GM21447 (cell line): Measurements from ENCODE around the gene CD58.

Experiments used
- ATAC-seq: cut with Tn5 transposase; IDR thresholded peaks from one replicate; pipeline ENCODE4 v1.9.1; 2021; ENCODE audit not compliant: unreplicated experiment

The CD58 gene

DNA sequence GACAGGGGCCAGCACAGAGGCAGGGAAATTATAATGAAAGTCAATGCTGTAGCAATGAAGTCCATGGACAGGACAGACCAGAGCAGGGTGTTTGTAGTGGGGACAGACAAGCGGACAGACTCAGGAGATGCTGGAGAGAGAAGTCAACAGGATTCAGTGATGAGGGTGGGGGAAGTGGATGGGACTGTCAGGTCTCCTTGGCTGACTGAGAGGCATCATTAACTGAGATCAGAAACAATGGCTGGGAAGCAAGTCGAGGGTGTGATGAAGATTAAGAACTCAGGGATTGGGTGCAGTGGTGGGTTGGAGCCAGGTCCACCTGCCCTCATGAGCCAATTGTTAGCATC lies 25.5 kb downstream of the CD58 start:
- ATAC-seq, result peak; percentile 14

DNA sequence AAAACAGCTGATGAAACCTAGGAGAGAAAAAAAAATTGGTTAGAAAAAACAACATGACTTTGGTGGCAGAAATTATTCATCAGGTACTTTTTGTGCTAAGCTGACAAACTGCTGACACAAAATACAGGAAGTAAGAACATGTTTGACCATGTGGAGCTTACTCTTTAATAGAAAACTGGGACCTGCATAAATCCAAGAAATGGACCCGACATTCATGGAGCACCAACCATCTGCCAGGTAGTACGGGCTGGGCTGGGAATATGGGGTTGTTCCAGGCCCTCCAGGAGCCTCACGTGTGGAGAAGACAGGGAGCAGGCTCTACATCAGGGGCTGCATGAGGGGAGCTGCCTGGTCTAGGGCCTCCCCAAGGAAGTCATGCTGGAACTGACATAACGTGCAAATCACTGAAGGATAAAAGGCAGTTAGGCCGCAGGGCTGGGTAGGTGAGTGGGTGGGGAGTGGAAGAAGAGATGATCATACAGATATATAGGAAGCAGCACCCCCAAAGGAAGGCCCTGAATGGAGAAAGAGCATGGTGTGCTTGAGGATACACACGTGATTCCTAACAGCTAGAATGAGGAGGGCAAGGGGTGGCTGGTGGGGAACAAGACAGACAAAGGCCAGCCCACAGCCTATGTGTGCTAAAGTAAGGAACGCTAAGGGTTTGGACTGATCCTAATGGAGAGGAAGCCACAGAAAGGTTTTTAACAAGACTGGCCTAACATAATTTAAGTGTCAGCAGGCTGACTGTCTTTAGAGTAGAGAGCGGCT lies 26.1 kb downstream of the CD58 start:
- ATAC-seq, result peak; percentile 48

DNA sequence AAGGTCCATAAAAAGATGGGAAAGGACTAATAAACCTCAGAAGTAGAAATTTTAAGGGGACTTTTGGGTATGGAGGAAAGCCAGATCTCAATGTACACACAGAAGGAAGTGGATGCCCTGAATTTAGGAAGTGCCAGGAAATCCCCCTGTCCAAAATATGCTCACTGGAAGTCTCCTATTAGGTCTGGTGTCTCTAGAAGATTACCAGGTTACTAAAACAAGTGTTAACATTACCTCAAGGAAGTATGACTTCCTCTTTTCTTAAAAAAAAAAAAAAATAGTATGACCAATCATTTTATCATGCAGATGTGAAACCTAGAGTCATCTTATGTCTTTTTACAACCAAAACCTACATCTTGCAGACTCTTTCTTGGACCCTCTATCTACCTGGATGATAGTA lies 30.7 kb downstream of the CD58 start:
- no peak for ATAC-seq

DNA sequence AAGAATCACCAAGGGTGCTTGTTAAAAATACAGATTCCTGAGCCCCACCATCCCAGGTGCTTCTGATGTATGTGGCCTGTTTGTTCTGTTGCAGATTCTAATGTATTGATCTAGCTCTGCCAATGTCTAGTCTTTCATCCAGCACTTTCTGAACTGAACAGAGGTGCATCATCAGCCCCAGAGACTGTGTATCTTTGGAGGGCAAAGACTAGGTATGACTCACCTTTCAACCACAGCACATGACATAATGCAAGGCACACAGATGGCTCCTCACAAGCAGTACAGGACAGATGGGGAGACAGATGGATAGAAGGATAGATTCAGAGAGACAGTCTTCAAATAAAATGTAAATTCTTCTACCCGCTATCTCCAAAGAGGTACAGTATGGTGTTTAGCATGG lies 32.3 kb downstream of the CD58 start:
- peak; percentile 68 for ATAC-seq

DNA sequence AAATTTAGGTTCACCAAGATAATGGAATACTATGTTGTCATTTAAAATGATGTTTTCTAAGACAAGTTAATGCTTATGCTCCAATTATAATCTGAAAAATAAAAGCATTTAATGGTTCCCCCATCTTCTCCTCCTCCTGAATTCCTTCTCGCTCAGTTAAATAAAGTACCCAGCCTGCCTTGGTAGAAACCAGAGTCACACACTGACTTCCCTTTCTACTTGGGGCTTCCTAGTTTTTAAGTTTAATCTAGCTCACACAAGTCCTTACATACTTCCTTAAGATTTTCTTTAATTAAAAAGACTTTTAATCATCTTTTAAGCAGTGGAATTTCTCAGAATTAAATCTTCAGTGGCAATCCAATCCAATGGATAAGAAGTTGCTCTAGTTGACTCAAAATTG lies 32.9 kb downstream of the CD58 start:
- ATAC-seq, result no peak

DNA sequence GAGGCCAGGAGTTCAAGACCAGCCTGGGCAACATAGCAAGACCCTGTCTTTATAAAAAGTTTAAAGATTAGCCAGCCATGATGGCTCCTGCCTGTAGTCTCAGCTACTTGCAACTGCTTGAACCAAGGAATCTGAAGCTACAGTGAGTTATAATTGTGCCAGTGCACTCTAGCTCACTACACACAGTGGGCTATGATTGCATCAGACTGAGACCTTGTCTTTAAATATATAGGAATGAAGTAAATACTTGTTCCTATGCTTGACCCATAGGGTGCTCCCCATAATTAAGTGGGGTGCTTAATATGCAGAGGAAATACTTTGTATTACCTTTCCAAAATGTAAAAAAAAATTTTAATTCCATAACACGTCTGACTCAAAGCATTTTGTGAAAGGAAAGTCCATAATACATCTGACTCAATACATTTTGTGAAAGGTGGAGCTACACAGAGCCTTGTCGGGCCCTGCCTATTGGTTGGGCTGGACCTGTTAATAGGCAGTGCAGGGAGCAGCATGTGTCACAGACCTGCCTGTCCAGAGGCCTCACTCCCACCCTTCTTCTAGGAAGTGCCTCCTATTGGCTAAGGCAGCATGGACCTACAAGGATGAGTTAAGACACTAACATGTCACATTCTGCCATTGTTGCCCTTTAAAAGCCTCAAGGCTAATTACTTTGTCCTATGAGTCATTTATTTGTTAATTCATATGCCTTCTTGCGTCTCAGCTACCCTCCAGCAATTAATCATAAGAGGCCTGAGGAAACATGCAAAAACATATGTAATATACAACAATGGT lies 33.6 kb downstream of the CD58 start:
- ATAC-seq, result no peak

DNA sequence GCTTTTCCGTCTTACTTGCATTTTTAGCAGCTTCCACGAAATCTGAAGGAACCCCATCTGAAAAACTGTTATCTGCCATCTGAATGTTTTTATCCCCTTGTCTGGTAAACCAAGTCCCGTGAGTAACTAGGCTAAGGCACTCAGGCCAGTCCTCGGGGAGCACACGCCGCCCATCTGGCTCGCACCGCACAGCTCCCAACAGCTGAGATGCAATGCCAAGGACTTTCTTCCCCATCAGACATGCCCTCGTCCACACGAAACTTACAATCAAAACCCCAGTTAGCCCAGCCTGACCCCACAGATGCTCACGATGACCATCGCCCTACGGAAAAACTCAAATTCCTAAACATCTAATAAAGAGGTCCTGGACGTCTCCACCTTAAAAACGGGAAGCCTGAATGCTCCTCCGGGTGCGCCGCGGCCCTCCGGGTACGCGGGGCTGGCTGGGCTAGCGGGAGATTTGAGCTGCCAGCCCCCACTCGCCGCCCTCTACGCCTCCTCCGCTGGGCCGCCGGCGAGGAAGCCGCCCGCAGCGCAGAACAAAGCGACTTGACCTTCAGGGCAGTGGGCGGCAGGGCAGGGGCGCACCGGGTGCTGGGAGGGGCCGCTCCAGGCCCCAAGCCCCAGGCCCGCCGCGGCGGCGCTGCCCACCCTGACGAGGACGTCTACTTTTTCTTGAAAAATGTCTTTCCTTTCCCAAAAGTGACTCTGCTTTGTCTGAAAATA lies 36.6 kb downstream of the CD58 start:
- ATAC-seq, result no peak

DNA sequence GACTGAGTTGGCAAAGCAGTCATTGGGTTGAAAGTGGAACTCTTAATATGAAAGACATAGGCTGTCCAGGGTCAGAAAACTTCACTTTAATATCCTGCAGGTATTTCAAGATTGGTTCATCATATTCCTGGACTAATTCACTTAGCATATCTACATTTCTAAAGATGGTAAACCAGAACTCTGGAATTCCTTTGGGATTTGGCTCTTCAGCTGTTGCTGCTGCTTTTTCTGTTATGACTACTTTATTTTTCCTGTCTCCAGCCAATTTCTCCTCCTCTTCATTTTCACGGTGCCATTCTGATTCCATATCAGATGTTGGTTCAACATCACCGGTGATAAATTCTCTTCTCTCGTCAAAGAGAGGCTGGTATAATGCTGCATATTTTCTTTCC lies 37.4 kb downstream of the CD58 start:
- no peak for ATAC-seq

DNA sequence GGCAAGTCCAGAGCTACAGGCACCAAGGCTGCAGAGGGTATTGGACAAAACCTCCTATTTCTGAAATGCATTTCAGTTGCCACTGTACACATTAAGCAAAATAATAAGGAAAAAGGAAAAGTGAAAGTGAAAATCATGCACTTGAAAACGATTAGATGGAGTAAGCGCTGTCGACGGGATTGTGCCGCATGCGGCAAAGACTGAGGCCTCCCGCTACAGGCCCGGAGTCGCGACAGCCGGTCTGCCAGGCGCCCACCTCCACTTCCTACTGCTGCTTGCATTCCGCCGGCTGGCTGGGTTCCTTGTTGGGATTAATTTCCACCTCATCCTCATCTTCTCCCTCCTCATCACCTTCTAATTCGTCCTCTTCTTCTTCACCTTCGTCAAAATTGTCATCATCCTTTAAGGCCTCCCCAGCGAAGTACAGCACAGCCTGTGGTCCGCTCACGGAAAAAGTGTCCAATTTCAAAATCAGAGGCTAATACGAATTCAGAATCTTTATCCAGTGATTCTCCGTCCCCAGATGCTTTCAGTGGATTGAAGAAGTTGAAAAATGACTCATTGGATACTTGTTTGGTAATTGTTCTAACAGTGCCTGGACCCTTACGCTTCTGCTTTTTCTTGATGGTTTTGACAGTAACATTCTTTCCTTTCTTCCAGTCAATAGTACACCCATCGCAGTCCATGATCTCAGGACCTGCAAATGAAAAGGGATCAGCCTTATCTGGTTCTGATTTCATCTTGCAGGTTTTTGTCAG lies 38.0 kb downstream of the CD58 start:
- ATAC-seq, result no peak

DNA sequence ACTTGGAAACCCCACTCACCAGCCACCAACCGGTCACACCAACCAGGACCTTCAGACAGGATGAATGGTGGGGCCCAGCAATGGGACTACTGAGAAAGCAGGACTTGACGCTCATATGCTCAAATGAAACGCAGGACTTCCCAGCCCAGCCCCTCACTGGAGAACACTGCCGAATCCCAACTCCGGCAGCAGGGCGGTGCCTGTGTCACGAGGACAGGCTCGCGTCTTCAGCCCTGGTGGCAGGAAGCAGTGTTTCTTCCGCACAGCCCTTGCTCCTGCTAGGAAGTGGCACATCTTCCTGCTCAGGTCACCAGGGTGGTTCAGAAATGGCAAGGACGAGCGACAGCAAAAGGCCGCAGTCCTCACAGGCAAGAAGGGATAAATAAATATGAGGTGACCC lies 38.9 kb downstream of the CD58 start:
- ATAC-seq, result no peak

DNA sequence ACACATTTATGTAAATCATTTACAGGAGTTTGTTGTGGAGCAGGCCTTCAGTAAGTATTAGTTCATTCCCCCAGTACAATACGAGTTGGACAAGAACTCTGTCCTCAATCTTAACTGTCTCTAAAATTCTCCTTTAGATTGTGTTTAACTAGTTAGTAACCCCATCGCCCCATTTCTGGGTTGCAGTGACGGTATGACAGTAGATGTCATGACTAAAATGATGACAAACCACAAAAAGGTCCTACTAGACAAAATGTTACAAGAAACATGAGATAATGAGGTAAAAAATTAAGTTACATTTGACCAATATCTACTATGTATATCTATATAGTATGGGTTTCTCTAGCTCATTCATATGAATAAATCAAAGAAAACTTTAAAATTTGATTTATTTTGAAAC lies 41.1 kb downstream of the CD58 start:
- ATAC-seq, result no peak

DNA sequence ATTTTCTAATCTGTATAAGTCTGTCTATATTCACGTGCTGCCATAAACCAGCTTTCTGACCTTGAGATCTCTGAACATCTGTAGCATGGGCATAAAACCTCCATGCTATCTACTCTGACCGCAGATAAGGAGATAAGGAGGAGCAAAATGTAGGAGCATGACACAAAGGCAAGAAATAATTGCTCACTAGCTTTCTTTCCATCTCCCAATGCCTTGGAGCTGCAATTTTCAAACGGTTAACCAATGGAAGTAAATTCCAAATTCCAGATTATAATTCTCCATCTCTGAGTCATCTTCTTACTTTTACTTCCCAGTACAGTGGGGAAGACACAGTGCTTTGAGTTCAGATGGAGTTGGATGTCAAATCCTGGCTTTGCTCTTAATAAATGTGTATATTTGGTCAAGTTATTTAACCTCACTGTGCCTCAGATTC lies 41.6 kb downstream of the CD58 start:
- ATAC-seq, result no peak

DNA sequence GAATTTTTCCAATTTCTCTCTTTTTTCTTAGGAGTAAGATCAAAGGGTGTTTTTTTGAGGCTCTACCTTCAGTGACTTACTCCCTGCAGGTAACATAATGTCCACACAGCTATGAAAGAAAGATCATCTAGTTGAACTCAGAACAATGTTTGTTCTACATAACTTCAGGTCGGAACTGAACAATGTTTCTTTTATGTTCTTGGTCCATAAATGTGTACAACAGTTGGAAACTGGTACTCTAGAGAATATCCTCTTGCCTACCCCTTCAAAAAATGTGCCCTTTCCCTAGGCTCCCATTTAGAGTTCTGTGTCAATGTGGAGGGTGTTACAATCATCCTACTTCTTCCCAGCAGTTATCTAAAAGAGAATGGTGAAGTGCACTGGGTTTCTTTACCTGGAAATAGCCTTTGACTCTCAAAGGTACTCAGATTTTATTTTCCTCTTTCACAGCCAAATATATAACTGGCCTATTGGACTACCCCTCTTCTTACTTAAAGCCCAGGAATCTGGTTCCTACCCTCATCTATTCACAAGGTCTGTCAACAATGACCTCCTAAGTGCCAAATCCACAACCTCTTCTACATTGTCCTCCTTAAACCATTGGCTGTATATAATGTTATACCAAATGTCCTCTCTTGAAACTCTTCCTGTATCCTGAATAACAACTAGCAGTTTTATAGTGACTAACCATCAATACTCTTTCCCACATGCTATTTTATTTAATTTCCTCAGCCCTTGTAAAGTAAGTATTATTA lies 42.3 kb downstream of the CD58 start:
- no peak for ATAC-seq

DNA sequence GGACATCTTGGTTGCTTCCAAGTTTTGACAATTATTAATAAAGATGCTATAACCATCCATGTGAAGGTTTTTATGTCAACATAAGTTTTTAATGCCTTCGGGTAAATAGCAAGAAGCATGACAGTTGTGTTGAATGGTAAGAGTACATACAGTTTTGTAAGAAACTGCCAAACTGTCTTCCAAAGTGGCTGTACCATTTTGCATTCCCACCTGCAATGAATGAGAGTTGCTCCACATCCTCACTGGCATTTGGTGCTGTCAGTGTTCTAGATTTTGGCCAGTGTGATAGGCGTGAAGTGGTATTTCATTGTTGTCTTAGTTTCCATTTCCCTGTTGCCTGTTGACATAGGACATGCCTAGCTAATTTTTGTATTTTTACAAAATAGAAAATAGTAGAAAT lies 45.4 kb downstream of the CD58 start:
- no peak for ATAC-seq

DNA sequence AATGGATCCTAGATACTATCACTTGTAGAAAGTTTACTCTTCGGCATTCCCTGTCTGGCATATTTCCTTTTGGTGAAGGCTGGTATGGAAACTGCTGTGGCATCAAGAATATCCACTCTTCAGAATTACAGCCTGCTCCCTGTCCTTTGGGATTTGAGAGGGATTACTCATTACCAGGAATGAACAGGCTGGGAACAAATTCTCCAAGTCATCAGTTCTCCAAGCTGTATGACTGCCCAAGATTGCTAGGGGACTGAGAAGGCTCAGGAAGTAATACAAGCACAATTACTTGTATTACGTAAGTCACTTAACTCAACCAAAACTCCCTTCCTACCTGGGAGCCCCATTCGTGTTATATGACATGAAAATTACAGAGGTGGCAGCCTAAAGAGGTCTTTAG lies 49.6 kb downstream of the CD58 start:
- ATAC-seq, result no peak

DNA sequence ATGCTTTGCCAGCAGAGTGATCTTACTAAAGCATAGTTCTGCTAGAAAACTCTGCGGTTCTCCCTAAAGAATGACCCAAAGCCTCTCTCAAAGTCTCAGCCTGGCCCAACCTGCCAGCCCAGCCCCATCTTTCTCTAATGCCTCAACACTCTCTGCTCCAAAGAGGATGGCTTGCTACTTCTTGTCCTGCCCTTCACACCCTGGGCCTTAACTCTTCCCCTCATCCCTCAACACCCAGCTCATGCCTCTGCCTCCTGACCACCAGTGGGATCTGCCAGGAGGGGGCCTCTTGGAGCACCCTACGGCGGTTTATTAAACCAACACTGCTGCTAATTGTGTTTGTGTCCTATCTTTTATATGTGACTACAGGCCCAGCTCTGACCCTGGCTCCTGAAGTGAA lies 52.4 kb downstream of the CD58 start:
- no peak for ATAC-seq

DNA sequence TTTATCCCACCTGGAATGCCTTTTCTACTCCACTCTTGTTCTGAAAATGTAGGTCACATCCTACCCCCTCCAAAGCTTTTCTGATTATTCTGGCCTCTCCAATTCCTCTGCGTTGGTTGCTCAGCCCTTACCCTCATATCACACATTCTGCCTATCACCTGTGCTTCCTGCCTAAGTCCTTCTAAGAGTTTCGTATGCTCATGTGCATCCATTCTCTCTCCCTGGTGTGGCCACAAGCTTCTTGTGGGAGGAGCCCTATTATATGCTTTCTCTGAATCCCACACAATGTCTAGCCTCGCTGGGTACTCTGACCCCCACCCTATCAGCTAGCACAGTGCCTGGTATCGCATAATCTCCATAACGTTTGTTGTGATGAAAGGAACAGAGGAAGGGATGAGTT lies 54.2 kb downstream of the CD58 start:
- no peak for ATAC-seq

DNA sequence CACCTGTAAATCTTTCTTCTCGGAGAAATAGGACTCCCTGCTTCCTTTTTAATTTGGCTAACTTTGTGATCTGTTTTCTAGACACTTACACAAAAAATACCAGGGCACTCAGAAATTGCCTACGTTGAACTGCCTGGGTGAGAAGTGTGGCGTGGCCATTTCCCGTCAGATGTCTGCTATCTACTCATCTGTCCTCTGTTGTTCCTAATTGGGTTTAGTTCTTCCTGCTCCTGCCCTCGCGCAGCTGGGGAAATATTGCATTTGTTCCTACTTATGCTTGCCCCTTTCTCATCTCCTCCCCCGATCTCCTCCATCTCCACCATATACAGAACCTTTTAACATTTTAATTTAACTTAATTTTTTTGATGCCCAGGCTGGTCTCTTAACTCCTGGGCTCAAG lies 55.1 kb downstream of the CD58 start:
- ATAC-seq, result no peak

DNA sequence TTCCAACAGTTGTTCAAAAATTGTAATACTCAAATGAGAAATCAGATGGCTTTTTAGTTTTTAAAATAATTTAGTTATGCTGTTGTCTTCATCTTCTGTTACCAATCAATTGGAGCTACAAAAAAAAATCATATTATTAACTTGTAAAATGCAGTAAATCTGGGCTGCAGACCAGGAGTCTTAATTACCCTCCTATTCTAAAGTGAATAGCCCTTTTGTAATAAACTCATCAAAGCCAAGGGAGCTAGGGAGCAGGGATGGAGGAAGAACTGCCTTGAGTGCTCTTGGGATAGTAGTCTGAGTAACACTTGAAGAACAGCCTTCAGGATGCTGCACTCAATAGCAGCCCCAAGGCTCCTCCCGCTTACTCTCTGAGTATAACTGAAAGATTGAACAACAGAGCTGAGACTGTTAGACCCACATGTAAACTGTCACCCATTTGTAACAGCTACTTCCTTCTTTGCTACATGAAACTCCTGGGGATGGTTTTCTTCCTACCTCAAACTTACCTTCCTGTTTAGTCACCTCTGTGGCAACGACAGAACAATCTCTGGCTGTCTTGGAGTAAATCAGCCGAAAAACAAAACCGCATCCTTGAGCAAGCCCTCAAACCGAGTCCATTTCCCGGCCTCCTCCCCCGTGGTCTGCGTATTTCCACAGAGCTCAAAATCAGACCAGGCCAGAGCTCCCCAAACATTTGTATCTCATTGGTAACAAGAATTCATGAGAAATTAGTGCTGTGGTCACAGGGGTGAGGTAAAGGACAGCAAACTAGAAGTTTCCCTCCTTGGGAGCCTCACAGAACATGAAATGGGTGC lies 55.9 kb downstream of the CD58 start:
- peak; percentile 79 for ATAC-seq

DNA sequence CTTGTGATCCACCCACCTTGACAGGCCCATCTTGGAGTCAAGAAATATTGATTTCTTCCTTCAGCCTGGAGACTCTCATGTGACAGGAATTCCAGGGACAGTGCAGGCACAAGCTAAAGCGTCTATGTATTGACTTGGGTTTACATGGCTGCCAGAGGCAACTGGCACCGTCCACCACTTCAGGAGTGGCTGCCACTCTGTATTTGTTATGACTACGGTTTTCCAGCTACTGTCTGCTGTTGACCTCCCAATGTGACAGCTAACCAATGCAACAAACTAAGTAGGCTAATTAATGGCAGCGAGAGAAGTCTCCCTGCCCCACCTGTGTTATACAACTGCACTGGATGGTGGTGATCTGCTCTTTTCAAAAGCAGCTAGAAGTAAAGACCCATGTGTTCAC lies 56.9 kb downstream of the CD58 start:
- no peak for ATAC-seq
